ENCODE measurements around the gene ZNF532.
A peak's percentile ranks its signal among the peaks of the same experiment; 100 is the strongest.

Gene ZNF532

DNA sequence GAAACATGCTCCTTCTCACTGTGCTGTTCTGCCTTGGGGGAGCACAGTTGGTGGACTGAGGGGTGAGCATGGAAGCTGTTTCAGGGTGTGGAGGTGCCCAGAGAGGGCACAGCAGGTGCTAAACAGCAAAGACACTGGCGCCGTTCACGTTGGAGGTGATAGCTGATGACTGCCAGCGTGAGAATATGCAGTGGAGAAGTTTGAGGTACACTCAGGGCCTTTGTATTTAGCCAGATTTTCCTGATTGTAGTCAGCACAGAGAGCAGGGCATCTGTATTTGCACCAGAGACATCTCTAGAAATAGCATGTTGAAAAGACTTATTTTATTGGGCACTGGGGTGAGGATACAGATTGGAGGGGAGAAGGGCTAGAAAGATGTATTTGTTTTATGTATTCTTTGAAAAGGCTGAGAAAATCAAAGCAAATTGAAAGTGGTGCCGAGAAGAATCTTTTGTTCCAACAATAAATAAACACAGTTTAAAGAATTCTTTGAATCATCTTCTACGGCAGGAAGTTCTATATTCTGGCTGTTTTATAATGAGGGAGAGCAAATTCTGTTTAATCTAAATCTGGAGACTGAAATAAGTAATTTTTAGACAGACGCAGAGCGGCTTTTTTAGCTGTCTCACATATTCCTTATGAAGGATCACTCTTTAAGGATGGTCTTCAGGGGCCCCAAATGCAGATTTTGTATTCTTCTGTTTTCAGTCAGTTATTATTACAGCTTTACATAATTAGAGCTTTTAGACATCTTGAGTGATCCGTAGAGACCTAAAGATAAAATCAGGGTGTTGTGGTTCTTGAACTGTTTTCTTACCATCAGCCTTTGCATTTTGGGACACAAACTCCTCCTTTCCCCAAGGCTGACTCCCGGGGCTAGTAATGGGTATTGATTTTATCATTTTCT, 7.1 kb downstream of the ZNF532 start:
- no peak for DNase-seq

DNA sequence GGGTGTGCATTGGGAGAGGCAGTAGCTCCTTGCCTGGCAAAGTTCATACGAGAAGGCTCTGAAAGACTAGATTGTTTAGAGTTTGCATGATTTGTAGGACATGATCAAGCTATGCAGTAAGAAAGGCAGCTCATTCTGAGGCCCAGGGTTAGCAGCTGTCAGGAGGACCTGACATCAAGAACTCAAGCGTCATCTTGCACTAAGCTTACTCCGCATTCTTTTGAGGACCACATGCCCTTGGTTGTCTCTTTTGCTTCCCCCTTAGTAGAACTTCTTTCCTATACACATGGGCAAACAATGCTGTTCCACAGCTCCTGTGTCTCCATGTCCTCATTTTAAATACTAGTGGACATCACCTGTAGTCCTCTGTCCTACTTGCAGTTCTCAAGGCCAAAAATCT, 14.0 kb downstream of the ZNF532 start:
- no peak for DNase-seq

DNA sequence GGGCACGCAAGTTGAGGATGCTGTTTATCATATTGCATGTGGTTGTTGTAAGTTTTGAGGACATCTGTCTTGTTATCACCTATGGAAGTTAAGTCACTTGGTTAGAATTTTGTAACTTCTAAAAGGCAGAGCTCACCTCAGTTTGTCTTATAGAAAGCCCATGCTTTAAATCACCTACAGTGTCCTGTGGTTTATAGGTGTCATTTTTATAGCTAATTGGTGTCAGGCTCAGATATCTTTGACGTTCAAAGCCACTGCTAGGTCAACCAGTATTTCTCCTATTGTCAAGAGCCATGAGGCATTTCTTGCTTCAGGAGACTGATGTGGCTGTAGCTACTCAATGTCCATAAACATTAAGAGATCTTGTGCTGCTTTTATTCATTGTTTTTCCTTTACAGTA, 16.8 kb downstream of the ZNF532 start:
- no peak for DNase-seq

DNA sequence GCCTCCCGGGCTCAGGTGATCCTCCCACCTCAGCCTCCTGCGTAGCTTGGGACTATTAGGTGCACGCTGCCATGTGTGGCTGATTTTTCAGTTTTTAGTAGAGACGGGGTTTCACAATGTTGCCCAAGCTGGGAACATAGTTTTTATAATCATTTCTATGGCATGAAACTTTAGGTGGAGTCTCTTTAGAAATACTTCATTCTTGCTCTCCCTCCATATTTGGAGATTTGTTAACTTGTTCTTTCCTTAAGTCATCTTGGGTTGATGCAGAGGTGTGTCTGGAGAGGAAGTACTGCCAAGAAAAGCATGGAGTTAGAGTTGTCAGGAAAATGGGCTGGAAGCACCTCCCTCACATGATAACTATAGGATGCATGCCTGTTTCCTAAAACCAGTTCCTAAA, 17.4 kb downstream of the ZNF532 start:
- no peak for DNase-seq

DNA sequence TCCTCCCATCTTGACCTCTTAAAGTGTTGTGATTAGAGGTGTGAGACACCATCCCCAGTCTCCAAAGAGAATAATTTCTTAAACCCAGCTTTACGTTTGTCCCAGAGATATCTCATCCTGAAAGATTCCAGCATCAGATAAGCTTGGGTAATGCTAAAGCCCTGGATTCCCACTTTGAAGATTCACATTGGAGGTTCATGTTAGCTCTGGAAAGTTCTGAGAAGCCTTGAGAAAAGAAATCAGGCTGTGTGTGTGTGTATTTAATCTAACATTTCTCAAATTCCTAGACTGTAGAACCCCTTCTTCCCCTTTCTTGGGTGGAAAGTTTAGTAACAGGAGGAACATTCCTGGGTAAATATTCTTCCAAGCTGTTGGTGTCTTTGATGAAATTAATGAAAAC, 18.0 kb downstream of the ZNF532 start:
- no peak for DNase-seq

DNA sequence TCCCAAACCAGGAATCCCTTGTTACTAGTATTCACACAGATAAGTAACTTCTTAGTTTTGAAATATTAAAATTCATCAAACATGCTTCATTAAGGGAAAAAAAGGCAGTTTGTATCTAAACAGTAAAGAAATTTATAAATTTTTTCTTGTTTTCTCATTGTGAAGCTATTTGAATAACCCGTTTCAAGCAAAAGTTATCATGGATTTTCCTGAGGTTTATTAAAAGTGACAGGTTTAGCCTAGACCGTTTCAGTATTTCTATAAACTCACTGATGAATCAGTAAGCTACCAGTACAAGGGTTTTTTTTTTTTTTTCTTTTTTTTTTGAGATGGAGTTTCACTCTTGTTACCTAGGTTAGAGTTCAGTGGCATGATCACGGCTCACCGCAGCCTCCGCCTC, 20.0 kb downstream of the ZNF532 start:
- no peak for DNase-seq

DNA sequence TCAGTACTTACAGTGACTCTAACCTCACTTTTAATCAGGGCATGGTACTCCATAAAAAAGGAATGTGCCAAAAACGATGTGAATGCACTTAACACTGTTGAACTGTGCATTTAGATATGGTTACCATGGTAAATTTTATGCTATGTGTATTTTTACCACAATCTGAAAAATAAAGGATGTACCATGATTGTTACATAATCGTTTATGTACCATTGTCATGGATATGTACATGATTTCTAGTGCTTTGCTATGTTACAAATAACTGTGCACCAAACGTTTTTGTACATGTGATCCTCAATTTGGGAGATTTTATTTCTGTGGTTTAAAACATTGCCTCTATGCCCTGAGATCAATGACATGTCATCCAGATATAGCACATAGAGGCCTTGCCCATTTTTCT, 21.8 kb downstream of the ZNF532 start:
- DNase-seq = no peak

DNA sequence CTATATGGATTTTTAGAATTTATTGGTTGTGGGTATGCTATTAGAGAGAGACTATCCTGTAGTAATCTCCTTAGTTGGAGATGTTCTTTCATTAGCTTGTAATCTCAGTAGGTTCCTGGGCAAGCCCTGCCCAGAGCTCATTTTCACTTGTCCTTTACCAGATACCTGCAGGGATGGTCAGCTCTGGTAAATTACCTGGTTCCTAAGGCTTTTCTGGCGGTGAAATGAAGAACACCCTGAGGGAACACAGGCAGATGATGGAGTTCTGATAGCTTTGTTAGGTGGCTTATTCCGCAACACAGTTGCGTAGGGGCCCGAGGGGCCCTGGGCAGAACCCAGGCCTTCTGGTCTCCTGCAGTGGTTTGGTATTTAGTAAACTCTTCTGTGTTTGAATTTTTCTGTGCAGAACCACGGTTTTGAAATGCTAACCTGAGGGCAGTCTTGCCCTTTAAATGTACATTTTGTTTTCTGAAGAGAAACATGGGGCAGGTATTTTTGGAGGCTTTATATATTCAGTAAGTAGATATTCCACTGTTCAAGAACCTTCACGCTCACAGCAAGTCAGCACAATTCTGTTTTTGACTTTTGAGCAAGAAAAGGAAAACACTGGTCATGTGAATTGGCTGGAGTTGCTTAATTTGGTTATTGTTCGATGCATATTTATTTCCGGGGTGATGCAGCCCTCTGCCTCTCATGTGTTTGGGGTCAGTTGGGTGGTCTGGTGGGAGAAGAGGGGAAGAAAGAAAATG, 22.4 kb downstream of the ZNF532 start:
- DNase-seq = no peak

DNA sequence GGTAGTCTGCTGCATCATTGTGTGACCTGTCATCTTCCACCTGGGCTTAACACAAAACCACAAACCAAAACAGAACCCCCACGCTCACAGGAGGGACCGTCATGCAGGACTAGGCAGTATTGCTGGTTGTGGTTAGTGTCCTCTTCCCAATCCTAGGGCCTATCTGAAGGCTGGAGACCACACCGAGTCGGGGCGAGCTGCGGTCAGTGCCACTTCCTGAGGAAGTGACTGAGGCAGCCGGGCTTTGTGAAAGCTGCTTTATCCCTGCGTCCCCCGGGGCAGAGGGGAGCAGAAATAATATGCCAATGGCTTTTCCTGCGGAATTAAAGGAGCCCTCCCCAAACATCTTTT, 22.9 kb downstream of the ZNF532 start:
- no peak for DNase-seq

DNA sequence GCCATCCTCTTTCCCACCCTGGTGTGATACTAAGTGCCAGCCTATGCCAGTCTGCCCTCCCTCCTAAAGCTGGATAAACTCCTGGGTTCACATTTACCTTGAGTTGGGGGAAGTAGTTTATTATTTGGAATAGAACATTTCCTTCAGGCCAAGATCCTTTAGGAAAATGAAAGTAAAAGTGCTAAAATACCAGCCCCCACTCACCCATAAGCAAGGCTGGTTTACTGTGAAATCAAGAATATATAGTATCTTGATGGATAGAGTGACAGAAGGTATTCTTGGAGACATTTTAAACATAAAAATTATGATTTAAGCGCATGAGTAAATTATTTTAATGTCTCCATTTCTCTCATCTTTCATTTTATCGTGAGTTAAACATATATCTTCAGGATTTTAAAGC, 27.1 kb downstream of the ZNF532 start:
- no peak for DNase-seq

DNA sequence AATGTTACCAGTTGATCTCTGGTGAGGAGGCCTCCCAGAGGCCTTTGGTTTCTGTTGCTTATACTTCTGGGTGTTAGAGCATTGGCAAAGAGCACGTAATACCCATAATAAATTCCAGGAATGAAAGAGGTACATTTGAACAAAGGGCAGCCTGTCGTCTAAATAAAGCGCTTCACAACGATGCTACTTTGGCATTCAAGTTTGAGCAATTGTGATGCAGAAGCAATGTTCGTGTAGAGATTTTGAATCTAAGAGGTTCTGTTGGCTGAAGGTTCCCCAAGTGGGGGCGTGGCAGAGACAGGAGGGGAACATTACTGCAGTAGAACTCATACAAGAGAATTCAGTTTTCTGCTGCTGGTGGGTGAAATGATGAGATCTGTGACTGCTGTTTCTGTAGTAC, 27.8 kb downstream of the ZNF532 start:
- no peak for DNase-seq

DNA sequence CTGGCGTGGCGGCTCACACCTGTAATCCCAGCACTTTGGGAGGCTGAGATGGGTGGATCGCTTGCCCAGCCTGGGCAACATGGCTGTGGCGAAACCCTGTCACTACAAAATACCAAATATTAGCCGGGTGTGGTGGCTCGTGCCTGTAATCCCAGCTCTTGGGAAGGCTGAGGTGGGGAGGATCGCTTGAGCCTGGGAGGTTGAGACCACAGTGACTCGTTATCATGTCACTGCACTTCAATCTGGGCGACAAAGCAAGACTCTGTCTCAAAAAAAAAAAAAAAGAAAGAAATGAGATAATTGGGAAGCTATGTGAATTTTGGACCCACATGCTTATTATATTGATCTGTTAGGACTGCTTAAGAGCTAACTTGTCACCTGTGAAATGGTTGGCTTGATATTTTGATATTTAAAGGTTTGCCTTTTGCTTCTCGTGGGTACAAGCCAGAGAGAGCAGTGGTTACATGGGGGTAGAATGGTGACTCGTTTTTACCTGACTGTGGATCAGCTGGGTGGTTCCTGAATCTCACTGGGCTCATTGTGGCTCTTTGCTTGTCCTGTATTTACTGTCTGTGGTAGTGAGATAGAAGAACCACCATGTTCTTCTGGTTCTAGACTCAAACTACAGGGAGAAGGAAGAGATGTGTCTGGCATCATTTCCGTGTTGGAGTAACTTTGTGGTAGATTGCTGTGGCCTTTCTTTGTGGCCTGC, 28.9 kb downstream of the ZNF532 start:
- no peak for DNase-seq

DNA sequence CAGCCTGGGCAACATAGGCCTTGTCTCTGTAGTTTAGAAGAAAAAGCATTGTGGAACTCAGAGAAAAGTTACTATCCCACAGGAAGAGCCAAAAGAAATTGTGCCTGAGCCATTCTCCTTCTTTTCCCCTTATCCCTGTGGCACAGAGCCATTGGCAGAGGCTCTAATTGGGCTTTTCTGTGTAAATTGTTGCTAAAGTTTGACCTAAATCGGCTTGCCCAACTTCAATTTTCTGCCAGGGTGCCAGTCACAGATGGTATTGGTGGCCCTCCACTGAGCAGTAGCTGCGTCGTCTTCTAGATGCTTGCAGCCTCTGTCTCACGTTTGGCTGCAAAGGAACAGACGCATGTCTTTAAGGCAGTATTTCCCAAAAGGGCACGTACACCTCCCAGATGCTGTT, 30.3 kb downstream of the ZNF532 start:
- DNase-seq = peak; percentile 13

DNA sequence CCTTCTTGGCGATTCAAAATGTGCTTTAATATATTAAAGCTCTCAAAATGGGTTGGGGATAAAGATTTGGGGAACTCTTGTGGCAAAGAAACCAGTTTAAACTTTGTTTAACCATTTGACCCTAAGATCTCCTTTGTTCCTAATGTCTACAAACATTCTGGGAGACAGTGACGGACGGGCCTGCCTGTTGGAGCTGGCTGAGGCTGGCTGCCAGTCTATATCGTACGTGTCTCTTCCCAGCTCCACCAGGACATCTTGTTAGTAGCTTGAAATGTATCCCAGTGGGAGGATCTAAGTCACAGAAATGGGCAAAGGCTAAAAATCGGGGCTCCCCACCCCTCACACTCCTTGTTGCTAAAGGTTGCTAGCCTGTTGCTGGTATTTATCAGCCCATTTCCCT, 30.7 kb downstream of the ZNF532 start:
- no peak for DNase-seq

DNA sequence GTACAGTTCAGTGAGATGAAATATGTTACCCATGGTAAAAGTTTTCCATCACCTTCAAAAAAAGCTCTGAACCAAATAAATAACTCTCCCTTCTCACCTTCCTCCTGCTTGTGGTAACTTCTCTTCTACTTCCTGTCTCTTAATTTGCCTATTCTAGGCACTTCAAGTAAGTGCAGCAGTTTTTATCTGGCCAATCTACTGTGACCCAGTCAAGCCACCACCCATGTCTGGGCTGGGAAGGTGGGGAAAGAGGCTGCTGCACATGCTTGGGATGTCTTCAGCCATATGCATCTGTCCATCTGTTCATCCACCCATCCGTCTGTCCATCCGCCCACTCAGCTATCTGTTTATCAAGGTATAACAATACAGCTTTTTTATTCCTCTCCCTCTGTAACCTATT, 31.6 kb downstream of the ZNF532 start:
- DNase-seq = no peak

DNA sequence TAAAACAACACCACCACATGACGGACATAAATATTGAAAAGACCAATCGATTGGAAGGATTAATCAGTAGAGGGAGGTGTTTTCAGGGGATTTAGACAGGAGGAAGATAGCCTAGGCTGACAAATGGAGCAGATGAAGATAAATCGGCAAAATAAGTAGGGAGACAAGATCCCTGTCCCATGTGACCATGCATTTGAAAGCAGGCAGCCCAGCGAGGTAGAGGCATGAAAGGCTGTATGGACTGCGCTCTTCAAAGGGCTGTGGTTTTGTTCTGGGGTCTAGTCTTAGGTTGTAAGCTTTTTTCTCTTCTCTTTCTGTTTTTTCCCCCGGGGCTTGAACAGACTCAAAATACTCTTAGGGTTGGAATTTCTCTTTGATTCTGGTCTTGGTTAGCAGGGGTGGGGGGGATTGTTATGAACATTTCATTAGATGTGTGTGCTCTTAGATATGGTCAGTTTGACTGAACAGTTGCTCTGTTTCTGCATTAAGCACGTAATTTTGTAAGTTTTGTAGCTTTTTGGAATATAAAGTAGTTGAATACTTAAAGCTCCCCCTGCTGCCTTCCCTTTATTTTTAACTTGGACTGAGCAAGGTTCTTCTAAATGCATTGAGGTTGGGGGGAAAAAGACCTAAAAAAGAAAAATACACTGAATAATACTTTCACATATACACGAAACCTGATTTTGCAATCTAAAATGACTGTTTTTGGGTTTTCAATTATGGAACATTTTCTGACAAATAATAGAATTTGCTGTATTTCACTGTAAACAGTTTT, 32.2 kb downstream of the ZNF532 start:
- DNase-seq = no peak

DNA sequence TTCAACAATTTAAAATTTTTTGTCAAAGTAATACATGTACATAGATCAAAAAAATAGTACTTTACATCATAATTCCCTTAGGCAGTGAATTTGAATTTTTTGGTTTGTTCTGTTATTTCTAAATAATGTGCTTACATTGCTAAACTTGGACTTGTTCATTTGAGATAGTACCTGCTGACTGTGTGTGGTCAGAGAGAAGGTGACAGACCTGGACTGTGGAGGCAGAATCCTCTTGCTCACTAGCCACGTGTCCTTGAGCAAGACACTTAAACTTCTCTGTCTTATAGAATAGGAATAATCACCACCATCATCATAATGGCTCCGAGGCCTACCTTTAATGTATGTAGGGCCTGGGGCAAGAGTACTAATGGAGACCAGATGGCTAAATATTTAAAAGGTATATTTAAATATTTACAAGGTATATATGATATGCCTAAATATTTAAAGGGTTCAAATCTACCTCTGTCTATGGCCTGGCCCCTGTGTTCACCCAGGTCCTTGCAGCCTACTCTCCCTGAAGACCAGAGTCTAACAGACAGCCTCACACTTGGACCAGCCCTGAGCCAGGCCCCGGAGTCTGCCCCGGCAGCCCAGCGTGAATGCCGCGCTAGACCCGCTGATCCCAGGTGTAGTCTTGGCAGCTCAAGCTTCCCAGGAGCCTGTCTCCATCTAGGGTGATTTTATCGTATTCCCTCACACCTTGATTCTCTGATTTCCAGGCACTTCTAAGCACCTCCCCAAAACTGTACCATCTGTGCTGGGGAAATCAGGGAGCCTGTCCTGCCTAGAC, 33.5 kb downstream of the ZNF532 start:
- DNase-seq = no peak

DNA sequence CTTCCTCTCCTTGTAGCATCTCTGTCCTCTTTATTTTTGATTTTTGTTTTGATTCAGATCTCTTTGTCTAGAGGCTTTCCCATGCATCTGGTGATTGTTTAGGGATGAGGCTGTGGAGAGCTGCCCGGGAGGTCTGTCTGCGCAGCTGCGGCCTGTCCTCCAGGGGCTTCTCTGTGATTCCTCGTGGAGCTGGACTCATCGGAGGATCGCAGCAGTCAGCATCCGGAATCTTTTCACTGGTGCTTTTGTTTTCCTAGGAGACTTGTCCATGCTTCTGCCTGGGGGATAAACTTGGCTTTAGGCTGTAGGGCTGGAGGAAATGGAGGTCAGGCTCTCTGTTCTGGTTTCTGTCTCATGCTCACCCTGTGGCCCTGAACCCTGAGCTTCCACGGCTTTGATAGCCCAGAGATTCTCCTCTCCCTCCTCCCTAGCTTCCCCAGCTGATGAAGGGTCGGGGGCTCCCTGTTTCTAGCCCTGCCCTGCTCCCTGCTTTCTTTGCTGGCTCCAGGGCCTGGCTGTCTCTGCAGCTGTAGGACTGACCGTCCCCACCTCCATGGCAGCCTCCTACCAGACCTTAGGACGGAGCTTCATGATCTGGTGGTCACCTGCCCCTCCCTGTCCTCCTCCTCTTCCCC, 35.5 kb downstream of the ZNF532 start:
- DNase-seq = no peak

DNA sequence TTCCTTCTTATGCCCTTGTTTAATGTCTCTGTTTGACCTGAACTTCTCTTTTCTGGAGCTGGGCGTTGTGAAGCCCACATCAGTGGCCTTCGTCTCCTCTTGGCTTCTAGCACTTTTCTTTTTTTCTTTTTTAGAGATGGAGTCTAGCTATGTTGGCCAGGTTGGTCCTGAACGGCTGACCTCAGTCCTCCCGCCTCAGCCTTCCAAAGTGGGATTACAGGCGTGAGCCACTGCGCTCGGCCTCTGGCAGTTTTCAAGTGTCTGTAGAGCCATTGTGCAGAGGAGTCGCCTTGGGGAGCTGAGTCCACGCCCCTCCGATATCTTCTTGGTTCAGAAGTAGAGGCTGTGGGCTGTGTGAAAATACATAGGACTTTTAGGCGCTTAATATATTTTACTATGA, 36.5 kb downstream of the ZNF532 start:
- DNase-seq = no peak

DNA sequence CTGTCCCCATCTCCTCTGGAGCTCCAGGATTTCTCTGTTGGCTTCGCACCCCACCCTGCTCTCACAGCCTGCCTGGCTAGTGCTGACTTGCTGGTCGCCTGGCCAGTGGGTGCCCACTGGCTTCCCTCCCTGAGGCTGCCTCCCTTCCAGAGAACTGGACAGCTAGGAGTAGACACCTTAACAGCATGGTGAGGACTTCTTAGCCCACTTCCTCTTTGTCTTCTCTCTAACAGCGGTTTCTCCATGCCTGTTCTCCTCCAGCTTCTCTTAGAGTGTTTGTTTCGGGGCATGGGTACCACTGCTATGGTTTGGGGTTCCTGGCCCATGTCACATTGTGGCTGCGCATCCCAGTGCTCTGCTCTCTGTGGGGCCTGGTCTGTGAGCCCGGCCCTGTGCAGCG, 37.1 kb downstream of the ZNF532 start:
- no peak for DNase-seq

DNA sequence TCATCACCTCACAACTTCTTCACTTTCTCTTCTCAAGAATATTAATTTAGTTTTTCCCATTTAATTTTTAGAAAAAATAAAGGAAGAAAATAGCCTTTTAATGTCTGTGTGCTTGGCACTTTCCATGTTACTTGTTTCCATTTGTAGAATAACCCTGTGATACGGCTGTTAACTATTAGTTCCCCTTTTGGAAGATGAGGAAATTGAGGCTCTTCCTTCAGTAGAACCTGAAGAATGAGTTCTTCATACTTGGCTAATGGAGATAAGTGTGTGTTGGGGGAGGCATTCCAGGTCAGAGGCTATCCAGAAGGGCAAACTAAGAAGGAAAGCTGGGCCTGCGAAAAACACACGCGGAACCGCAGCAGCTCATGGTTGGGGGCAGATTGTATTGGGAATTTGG, 38.3 kb downstream of the ZNF532 start:
- DNase-seq = no peak

DNA sequence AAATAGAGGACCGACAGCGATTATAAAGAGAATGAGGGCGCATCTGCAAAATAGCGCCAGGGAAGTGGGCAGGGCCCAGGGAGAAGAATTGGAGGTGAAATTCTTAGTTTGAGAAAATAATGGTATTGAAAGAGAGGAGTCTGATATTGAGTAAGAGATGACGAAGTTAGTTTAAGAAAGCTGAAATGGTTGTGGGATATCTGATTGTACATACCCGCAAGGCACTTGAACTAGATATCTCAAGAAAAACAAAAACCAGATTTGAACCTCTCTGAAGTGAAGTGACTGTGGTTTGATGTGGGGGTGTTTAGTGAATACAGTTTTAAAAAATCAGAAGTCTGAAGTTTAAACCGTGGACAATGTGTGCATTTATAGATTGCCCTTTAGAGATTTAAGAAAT, 38.9 kb downstream of the ZNF532 start:
- no peak for DNase-seq
